ENCODE results near the gene KRT17. TPM values are rescaled to one million over a fixed set of nuclear protein-coding genes. Genes with fewer than 3 reads are reported as not detected.
"Not testable (repeated sequence)": the region's sequence is repeated elsewhere in the genome, so short reads cannot be mapped to it uniquely, and the experiment has no call there.

Gene KRT17
- polyA plus RNA-seq, 1 donor from 2014 or later = not detected

- peaks cover 0 to 4% (median 0%) of the 10 kb centered on the region in 3 donors for H3K4me1 Mint-ChIP-seq
- no peaks in the 10 kb centered on the region for H3K9me3 Mint-ChIP-seq
- no peaks in the 10 kb centered on the region for H3K27me3 Mint-ChIP-seq
- H3K36me3 Mint-ChIP-seq = no peaks in the 10 kb centered on the region
- no peak overlapping the region for H3K4me3 Mint-ChIP-seq
- H3K27ac Mint-ChIP-seq = no peak overlapping the region
Observed at GRCh38 chr17:41631025-41631897, 6.9 kb upstream of the KRT17 start.

GRCh38 chr17:41629826-41630670 lies 5.7 kb upstream of the KRT17 start:
- H3K27ac Mint-ChIP-seq = no peak overlapping the region
- H3K4me3 Mint-ChIP-seq = no peak overlapping the region
- H3K27me3 Mint-ChIP-seq = no peaks in the 10 kb centered on the region
- H3K36me3 Mint-ChIP-seq = no peaks in the 10 kb centered on the region
- H3K9me3 Mint-ChIP-seq = no peaks in the 10 kb centered on the region
- peaks cover 0 to 4% (median 0%) of the 10 kb centered on the region in 3 donors for H3K4me1 Mint-ChIP-seq

- H3K27me3 Mint-ChIP-seq = peaks cover 2% of the 10 kb centered on the region
- no peak overlapping the region for H3K27ac Mint-ChIP-seq
- H3K36me3 Mint-ChIP-seq = no peaks in the 10 kb centered on the region
- H3K9me3 Mint-ChIP-seq = no peaks in the 10 kb centered on the region
- no peak overlapping the region for H3K4me3 Mint-ChIP-seq
- peaks cover 0 to 4% (median 0%) of the 10 kb centered on the region in 3 donors for H3K4me1 Mint-ChIP-seq
Observed at GRCh38 chr17:41629316-41629715, 4.9 kb upstream of the KRT17 start.

- not testable (repeated sequence) for H3K4me1 Mint-ChIP-seq, H3K9me3 Mint-ChIP-seq, H3K27me3 Mint-ChIP-seq, H3K27ac Mint-ChIP-seq, H3K4me3 Mint-ChIP-seq, H3K36me3 Mint-ChIP-seq
Observed at GRCh38 chr17:41628621-41629255, 4.4 kb upstream of the KRT17 start.

- not testable (repeated sequence) for H3K4me3 Mint-ChIP-seq, H3K27ac Mint-ChIP-seq, H3K36me3 Mint-ChIP-seq, H3K27me3 Mint-ChIP-seq, H3K9me3 Mint-ChIP-seq, H3K4me1 Mint-ChIP-seq
Observed at GRCh38 chr17:41628073-41628370, 3.6 kb upstream of the KRT17 start.

GRCh38 chr17:41627316-41628072 lies 3.1 kb upstream of the KRT17 start:
- no peak overlapping the region for H3K27ac Mint-ChIP-seq
- H3K4me3 Mint-ChIP-seq = no peak overlapping the region
- H3K36me3 Mint-ChIP-seq = no peaks in the 10 kb centered on the region
- no peaks in the 10 kb centered on the region for H3K9me3 Mint-ChIP-seq
- peaks cover 2% of the 10 kb centered on the region for H3K27me3 Mint-ChIP-seq
- peaks cover 0 to 4% (median 0%) of the 10 kb centered on the region in 3 donors for H3K4me1 Mint-ChIP-seq

GRCh38 chr17:41626914-41627295 lies 2.5 kb upstream of the KRT17 start:
- H3K27ac Mint-ChIP-seq, H3K9me3 Mint-ChIP-seq, H3K27me3 Mint-ChIP-seq, H3K4me3 Mint-ChIP-seq, H3K36me3 Mint-ChIP-seq, H3K4me1 Mint-ChIP-seq: not testable (repeated sequence)

GRCh38 chr17:41626028-41626913 lies 1.9 kb upstream of the KRT17 start:
- peak overlapping the region in 1 of 4 donors; percentile 8 for H3K4me3 Mint-ChIP-seq
- H3K27ac Mint-ChIP-seq, H3K4me1 Mint-ChIP-seq, H3K27me3 Mint-ChIP-seq, H3K36me3 Mint-ChIP-seq, H3K9me3 Mint-ChIP-seq: not testable (repeated sequence)

GRCh38 chr17:41625602-41626001 lies 1.2 kb upstream of the KRT17 start:
- Mint-ChIP-seq H3K4me1 (peaks cover 0 to 6% (median 0%) of the 10 kb centered on the region in 3 donors), H3K27me3 (peaks cover 2% of the 10 kb centered on the region), H3K9me3 (no peaks in the 10 kb centered on the region), H3K4me3 (no peak overlapping the region), H3K27ac (no peak overlapping the region), H3K36me3 (no peaks in the 10 kb centered on the region)

- not testable (repeated sequence) for H3K27ac Mint-ChIP-seq, H3K27me3 Mint-ChIP-seq, H3K4me1 Mint-ChIP-seq, H3K36me3 Mint-ChIP-seq, H3K4me3 Mint-ChIP-seq, H3K9me3 Mint-ChIP-seq
Observed at GRCh38 chr17:41623184-41623861, 1.1 kb downstream of the KRT17 start.

- H3K4me1 Mint-ChIP-seq, H3K4me3 Mint-ChIP-seq, H3K27me3 Mint-ChIP-seq, H3K27ac Mint-ChIP-seq, H3K9me3 Mint-ChIP-seq, H3K36me3 Mint-ChIP-seq: not testable (repeated sequence)
Observed at GRCh38 chr17:41622340-41623183, 1.8 kb downstream of the KRT17 start.

- Mint-ChIP-seq H3K36me3 (no peaks in the 10 kb centered on the region), H3K27me3 (peaks cover 2% of the 10 kb centered on the region), H3K4me1 (peaks cover 0 to 2% (median 0%) of the 10 kb centered on the region in 3 donors), H3K9me3 (no peaks in the 10 kb centered on the region), H3K27ac (no peak overlapping the region), H3K4me3 (no peak overlapping the region)
Observed at GRCh38 chr17:41621916-41622315, 2.5 kb downstream of the KRT17 start.

GRCh38 chr17:41621435-41621817 lies 2.9 kb downstream of the KRT17 start:
- H3K36me3 Mint-ChIP-seq, H3K4me3 Mint-ChIP-seq, H3K27ac Mint-ChIP-seq, H3K4me1 Mint-ChIP-seq, H3K9me3 Mint-ChIP-seq, H3K27me3 Mint-ChIP-seq: not testable (repeated sequence)

Data from IgD-negative memory B cell (primary cell).